NT2/D1 (cell line): ENCODE measurements around the gene CRYL1.

Experiments used
- DNase-seq: peaks from one replicate; pipeline ENCODE4 v3.0.0-alpha.2; 2011; ENCODE audit warnings: low read depth, low spot score
- H3K27me3 ChIP-seq: 2 replicates; pipeline ENCODE4 v1.6.0; 2011; ENCODE audit warnings: mild to moderate bottlenecking; ENCODE audit not compliant: insufficient read length, insufficient read depth
- H3K36me3 ChIP-seq: 2 replicates; pipeline ENCODE4 v1.6.1; 2011; ENCODE audit warnings: mild to moderate bottlenecking, low read length, mixed read lengths; ENCODE audit not compliant: insufficient read depth, insufficient read length
- H3K4me1 ChIP-seq: 2 replicates; pipeline ENCODE4 v1.5.1; 2011; ENCODE audit not compliant: insufficient read depth, insufficient read length
- H3K4me3 ChIP-seq: 2 replicates; pipeline ENCODE4 v1.5.1; 2011; ENCODE audit warnings: low read depth; ENCODE audit not compliant: insufficient read length
- H3K9ac ChIP-seq: 2 replicates; pipeline ENCODE4 v1.6.0; 2011; ENCODE audit warnings: low read depth; ENCODE audit not compliant: insufficient read length
- H3K9me3 ChIP-seq: 2 replicates; pipeline ENCODE4 v1.5.1; 2011; ENCODE audit warnings: mild to moderate bottlenecking, low read length; ENCODE audit not compliant: insufficient read depth
- SUZ12 ChIP-seq: IDR thresholded peaks from 2 replicates; pipeline ENCODE4 v1.6.1; 2011; ENCODE audit not compliant: insufficient read length, insufficient read depth; ENCODE audit errors: extremely low read depth
- YY1 ChIP-seq: IDR thresholded peaks from 2 replicates; pipeline ENCODE4 v1.6.1; 2011; ENCODE audit not compliant: insufficient read length, insufficient read depth
- ZNF274 ChIP-seq: IDR thresholded peaks from 2 replicates; pipeline ENCODE4 v1.6.1; 2011; ENCODE audit warnings: mild to moderate bottlenecking, low read depth, low read length

The CRYL1 gene

DNA sequence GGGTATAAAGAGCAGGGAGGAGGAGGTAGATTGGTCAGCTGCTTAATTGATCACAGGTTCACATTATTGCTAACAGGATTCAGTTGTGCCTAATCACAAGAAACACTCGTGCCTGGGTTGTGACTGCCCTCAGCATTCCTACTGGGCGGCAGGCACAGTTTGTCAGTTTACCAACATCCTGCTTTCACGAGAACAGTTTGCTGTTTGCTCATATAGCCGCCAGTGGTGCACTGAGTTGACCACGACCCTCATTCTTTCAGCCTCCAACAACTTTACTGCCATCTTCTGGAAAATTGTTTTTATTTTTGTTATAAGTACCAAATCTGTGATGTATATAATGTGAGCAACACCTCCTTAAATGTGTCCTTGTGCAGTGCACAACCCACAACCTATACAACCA is 25.1 kb upstream of the CRYL1 start:
- H3K9me3 ChIP-seq, result no peaks in the 10 kb centered on the region
- no peak overlapping the region for H3K4me3 ChIP-seq
- H3K4me1 ChIP-seq, result no peaks in the 10 kb centered on the region
- no peak overlapping the region for H3K9ac ChIP-seq
- no peak for DNase-seq
- no peaks in the 10 kb centered on the region for H3K36me3 ChIP-seq
- TF ChIP-seq SUZ12 (no peak), ZNF274 (no peak), YY1 (no peak)
- H3K27me3 ChIP-seq, result no peaks in the 10 kb centered on the region

DNA sequence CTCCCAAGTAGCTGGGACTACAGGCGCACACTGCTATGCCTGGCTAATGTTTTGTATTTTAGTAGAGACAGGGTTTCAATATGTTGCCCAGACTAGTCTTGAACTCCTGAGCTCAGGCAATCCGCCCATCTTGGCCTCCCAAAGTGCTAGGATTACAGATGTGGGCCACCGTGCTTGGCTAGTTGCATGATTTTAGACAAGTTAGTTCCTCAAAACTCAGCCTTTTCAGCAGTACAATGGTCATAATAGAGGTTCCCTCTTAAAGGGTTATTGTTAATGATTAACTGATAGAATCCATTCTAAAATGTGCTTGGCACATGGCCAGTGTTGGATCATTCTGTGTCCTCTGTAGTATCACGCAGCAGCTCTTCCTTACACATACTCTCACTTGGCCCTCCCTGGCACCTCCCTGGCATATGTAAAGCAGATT is 21.8 kb upstream of the CRYL1 start:
- Histone ChIP-seq H3K36me3 (no peaks in the 10 kb centered on the region), H3K9me3 (no peaks in the 10 kb centered on the region), H3K4me3 (no peak overlapping the region), H3K9ac (no peak overlapping the region), H3K4me1 (no peaks in the 10 kb centered on the region), H3K27me3 (no peaks in the 10 kb centered on the region)
- no peak for TF ChIP-seq SUZ12
- no peak for TF ChIP-seq YY1
- no peak for TF ChIP-seq ZNF274
- no peak for DNase-seq

DNA sequence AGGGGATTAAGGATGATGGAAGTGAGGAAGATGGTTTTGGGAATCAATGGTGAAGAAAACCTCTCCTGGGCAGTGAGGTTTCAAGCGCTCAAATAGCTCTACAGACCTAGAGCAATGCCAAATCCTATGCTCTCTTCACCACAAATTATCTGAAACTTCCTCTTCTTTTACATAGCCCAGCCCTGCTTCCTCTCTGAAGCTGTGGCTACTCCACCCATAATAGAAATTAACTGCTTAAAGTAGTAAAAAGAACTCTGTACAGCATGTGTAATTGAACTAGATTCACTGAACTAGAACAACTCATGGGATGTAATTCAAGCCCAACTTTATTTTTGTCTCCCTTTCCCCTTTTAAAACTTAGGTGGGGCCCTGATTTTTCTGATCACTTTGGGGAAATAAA is 20.9 kb upstream of the CRYL1 start:
- Histone ChIP-seq H3K4me1 (no peaks in the 10 kb centered on the region), H3K9me3 (no peaks in the 10 kb centered on the region), H3K4me3 (no peak overlapping the region), H3K27me3 (no peaks in the 10 kb centered on the region), H3K36me3 (no peaks in the 10 kb centered on the region), H3K9ac (no peak overlapping the region)
- no peak for DNase-seq
- no peak for TF ChIP-seq YY1
- no peak for TF ChIP-seq SUZ12
- no peak for TF ChIP-seq ZNF274

DNA sequence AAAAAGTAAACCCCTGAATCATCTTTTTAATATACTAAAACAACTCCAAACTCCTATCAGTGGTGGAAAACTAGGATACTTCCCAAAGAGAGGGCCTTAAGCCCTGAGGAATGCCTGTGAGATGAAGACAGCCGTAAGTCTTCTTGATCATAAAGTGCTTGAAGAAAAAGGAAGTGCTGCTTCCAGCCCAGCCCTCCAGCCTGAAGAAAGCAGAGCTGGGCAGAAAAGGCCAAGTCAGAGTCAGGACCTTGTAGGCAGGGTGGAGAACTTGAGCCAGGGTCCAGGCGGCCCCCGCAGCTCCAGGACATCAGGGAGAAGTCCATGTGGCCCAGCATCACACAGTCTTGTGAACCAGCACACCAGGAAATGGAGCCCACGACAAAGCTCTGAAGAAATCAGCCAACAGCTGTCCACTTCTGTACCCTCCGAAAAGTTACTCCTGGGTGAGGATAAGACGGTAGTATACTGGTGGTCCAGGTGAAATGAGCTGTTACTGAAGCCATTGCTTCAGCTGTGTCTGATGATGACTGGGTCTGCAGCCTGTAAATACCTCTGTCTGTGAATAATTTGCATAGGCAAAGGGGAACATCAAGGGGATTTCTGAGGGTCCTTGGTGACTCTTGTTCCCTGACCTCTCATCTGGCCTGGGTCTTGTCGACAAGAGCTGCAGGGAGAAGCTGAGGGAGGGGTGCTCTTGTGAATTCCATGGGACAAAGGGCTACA is 18.7 kb upstream of the CRYL1 start:
- no peak for TF ChIP-seq YY1
- no peak for TF ChIP-seq SUZ12
- no peak for TF ChIP-seq ZNF274
- Histone ChIP-seq H3K9ac (no peak overlapping the region), H3K4me1 (no peaks in the 10 kb centered on the region), H3K36me3 (no peaks in the 10 kb centered on the region), H3K9me3 (no peaks in the 10 kb centered on the region), H3K4me3 (no peak overlapping the region), H3K27me3 (no peaks in the 10 kb centered on the region)
- no peak for DNase-seq

DNA sequence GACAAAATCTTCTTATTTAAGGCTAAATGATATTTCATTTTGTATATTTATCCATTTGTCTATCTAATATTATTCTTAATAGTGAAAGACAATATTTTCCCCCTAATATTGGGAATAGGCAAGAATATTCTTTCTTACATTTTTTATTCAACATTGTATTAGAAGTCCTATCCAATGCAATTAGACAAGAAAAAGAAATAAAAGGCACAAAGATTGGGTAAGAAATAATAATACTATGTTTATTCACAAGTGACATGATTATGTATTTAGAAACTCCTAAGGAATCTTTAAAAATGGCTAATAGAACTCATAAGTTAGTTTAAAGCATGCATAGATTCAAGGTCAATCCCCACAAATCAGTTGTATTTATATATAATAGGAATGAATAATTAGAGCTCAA is 11.3 kb upstream of the CRYL1 start:
- Histone ChIP-seq H3K4me3 (no peak overlapping the region), H3K9me3 (peaks cover 32% of the 10 kb centered on the region), H3K27me3 (no peaks in the 10 kb centered on the region), H3K9ac (no peak overlapping the region), H3K4me1 (no peaks in the 10 kb centered on the region), H3K36me3 (no peaks in the 10 kb centered on the region)
- DNase-seq, result no peak
- TF ChIP-seq ZNF274 (no peak), YY1 (no peak), SUZ12 (no peak)

DNA sequence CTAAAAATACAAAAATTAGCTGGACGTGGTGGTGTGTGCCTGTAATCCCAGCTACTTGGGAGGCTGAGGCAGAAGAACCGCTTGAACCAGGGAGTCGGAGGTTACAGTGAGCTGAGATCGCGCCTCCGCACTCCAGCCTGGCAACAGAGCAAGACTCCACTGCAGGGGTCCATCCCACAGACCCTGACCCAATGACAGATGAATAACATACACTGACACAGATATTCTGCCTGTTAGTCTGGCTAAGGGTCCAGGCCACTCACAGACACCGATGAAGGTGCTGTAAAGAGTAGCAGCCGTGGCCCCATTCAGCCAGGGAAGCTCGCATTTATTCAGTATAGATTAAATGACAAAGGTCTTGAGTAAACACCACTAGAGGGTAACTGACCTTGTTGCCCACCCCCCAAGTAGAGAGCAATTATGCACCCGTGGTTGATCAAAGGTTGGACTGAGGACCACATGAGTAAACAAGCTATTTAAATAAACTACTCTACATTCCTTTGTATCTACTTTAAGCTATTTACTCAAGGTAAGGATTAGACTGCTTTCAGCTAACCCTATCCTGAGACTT is 8.5 kb upstream of the CRYL1 start:
- Histone ChIP-seq H3K36me3 (no peaks in the 10 kb centered on the region), H3K9ac (no peak overlapping the region), H3K4me3 (no peak overlapping the region), H3K9me3 (peaks cover 32% of the 10 kb centered on the region), H3K4me1 (no peaks in the 10 kb centered on the region), H3K27me3 (no peaks in the 10 kb centered on the region)
- DNase-seq, result no peak
- TF ChIP-seq SUZ12 (no peak), ZNF274 (no peak), YY1 (no peak)

DNA sequence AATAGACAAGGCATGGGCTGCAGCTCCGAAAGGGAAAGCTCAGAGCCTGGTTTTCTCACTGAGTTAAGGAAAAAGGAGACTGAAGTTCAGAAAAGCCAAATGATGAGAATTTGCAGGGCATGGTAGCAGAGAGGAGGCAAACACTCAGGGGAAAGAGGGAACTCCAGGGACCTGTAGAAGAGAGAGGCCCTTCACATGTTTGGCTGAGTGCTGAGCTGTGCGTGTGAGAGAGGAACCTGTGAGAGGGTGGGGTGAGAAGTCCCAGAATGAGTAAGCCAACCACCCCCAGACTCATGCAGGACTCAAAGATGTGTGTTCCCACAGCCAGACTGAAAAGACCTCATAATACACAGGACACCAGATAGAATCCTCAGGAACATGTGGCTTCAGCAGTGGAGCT is 2.8 kb upstream of the CRYL1 start:
- peaks cover 48% of the 10 kb centered on the region for H3K27me3 ChIP-seq
- H3K9ac ChIP-seq, result no peak overlapping the region
- H3K4me3 ChIP-seq, result no peak overlapping the region
- no peak for DNase-seq
- no peaks in the 10 kb centered on the region for H3K36me3 ChIP-seq
- no peak for TF ChIP-seq ZNF274
- TF ChIP-seq SUZ12, result no peak
- TF ChIP-seq YY1, result no peak
- peaks cover 5% of the 10 kb centered on the region; the same call in 1 of the 2 replicates for H3K9me3 ChIP-seq
- H3K4me1 ChIP-seq, result peaks cover 6% of the 10 kb centered on the region
